GM19239 (cell line): Measurements from ENCODE around the gene TP53RK.

Experiments
- DNase-seq: peaks from one replicate; pipeline ENCODE4 v3.0.0; 2011; ENCODE audit warnings: low spot score; ENCODE audit not compliant: insufficient read length
- FAIRE-seq: peaks from 2 replicates; lab custom pipeline; 2011; peaks lifted over from hg19 to GRCh38; lab: Jason Lieb, UNC

Gene TP53RK

DNA sequence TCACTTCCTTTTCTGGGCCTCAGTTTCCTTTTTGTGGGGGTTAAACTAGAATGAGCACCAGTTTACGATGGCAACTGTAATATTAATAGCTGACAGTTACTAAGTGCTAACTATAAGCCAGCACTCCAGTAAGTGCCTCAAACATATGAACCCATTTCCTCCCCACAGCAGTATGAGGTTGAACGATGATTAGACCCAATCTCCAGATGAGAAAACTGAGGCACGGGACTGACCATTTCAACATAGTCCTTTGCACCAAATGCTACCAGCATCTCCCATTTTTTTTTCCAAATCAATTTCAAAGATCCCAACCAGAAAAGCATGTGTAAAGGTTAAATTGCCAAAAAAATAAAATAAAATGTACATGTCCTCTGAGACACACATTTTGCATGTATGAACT is 45.1 kb downstream of the TP53RK start:
- no peak for DNase-seq
- FAIRE-seq: no peak

DNA sequence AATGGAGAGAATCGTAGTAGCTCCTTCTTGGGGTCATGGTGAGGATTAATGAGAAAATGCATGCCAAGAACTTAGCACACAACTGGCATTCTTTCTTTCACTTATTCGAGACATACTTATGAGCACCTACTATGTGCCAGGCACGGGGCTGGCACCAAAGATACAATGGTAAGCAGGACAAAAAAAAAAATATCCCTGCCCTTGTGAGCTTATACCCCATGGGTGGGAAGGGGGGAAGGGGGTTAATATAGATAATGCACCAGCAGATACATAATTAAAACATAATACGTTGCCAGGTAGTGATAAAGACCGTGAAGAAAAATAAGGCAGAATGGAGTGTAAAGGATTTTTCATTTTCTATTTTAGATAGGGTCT is 46.3 kb downstream of the TP53RK start:
- DNase-seq (no peak), FAIRE-seq (no peak)

DNA sequence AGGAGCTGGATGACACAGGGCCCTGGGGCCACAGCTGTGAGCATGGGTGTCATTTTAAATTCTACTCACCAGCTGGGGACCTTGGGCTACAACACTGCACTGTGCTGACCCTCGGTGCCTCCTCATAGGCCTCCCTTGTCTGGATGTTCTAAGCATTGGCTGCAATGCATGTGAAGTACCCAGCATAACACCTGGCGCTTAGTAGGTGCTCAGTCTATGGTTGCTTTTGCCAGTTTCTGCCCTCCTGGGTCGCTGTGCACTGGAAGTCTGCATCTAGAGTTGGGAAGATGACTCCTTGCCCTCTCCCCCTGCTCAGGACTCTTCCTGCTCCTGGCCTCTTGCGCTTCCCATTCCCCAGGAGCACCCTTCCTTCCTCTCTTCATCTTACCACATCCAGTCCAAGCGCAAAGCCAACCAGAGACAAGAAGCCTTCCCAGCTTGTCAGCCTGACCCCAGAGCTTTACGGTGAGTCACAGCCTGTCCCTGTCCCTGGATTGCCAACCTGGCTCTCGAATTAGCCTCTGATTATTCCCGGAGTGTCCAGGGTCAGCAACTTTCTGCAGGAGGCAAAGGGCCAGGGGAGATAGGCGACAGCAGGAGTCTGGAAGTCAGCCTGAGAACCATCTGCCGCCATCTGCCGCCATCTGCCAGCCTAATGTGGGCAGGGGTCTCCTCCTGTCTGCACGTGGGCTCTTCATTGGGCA is 46.8 kb downstream of the TP53RK start:
- DNase-seq: no peak
- no peak for FAIRE-seq

DNA sequence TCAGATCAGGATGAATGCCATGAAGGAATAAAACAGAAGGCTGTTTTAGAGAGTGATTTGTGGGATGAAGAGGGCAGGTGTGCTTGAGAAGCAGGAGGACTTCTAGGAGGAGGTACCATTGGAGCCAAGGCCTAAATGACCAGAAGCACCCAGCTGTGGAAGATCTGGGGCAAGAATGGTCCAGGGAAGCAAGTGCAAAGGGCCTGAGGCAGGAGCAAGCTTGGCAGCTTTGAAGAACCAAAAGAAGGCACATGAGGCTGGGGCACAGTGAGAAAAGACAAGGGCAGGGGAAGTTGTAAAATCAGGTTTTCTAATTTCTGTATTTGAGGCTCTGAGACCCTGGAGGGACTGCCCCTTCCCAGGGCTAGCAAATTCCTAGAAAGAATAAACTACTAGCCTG is 47.8 kb downstream of the TP53RK start:
- FAIRE-seq: no peak
- no peak for DNase-seq

DNA sequence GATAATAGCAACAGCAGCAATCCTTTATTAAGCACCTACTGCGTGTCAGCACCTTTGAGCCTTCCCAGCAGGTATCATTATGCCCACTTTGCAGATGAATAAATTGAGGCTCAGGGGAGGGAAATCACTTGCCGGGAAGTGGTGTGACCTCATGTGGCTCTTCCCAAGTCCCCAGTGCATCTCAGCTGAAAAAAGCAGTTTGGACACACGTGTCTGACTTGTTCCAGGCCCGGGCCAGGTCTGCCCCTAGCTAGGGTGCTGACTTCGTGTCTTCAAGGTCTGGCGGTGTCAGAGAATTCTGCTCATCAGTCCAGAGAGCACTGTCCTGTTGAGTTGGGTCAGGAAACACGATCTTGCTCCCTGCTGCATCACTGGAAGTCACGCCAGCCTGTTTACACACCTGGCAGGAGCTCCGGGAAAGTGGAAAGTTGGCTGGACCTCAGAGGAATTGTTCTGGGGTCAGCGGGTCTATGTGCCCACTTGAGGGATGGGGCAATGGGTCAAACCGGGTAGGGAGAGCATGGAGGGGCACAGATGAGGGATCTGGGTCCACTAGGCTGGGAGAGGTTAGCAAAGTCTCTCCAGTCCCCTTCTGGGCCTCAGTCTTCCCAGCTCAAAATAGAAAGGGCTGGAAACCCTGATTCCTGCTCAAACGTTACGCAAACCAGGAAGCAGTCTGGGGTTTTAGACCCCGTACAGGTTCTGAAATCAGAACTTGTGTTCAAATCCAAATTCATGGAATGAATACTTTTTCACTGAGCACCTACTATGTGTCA is 48.5 kb downstream of the TP53RK start:
- DNase-seq (no peak), FAIRE-seq (no peak)

DNA sequence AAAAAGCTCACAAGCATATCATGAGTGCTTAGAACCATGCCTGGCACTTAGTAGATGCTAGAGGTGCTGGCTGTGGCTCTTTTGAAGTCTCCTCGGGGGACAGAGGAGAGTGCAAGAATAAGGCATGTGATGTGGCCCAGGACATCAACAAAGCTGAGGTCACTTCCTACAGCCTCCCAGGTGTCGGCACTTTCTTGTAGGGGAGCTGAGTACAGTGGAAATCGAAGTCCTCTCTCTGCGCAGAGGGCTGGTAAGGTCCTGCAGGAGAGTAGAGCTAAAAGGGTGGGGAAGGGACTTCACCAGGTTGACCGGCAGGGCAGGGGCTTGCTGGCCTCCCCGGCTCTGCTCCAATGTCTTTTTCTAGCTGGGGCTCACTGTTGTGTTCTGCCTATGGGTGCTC is 49.2 kb downstream of the TP53RK start:
- no peak for FAIRE-seq
- no peak for DNase-seq

DNA sequence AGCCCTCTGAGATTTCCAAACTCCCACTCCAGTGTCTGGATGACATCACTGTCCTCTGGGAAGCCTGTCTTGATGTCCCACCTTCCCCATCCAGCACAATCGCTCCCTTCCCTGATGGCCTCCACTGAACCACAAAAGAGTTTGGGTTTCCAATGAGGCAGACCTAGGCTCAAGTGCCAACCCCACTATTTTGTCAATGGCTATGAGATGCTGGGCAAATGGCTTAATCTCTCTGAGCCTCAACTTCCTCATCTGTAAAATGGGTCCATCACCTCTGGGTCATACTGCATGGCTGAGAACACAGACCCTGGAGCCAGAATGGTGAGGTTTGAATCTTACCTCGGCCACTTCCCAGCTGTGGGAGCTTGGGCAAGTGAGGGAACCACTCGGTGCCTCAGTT is 49.7 kb downstream of the TP53RK start:
- no peak for FAIRE-seq
- no peak for DNase-seq

DNA sequence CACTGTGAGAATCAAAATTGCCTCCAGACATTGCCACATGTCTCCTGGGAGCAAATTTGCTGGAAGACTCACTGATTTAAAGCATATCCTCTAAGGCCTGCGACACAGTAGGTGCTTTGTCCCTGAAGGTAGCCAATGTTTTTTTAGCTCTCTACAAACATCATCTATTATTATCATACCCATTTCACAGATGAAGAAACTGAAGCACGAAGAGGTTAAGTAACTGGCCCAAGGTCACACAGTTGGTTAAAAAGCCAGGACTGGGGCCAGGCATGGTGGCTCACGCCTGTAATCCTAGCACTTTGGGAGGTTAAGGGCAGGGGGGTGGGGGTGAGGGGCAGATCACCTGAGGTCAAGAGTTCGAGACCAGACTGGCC is 50.4 kb downstream of the TP53RK start:
- no peak for DNase-seq
- FAIRE-seq: no peak

DNA sequence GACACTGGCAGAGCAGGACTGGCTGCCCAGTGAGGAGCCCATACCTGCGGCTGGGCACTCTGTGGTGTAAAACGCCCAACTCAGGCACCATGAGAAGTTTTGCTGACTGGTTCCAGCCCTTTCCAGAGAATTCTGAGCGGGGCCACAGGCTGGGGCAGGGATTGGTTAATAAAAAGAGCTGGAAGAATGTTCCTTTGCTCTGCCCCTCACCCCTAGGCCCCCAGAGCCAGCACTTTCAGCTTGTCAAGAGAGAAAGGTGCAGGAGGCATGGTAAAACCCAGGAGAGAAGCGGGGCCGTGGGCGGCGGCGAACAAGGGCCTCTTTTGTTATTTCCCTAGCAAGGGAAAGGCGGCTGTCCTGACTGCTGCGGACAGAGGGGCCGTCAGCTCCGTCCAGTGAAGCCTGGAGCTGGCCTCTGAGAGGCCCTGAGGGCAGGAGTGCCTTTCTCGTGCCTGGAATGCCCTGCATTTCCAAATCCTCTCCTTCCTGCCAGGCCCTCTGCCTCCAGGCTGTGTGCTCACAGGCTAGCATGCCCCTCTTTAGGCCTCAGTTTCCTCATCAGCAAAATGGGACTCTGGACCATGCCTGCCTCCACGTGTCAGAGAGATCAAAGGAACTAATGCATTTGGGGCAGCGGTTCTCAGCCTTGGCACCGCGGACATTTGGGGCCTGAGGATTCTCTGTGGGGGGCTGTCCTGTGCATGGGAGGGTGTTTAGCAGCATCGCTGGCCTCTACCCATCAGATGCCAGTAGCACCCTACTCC is 50.9 kb downstream of the TP53RK start:
- FAIRE-seq: no peak
- no peak for DNase-seq

DNA sequence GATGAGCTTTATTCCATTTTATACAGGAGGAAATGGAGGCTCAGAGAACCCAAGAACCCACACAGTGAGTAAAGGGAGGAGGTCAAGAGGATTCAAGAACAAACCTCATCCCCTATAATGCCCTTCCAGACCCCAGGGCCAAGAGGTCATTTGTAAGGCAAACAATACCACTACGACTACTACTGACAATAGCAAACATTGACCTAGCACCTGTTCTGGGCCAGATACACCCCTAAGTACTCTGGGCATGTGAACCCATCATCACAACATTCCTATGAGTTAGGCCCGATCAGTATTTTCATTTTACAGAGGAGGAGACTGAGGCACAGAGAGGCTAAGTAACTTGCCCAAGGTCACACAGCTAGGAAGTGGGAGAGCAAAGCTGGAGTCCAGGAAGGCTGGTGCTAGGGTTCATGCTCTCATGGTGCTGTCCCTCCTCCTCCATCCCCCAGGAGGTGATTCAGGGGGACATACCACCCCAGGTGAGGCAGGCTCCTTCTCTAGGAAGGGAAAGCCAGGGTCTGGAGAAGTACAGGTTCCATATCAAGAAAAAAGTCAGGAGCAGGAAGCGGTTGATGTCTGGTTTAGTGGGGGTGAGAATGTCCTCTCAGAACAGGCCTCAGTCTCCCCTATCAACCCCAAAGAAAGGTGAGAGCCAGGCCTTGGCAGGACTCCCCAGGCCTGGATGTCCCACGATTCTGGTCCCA is 51.7 kb downstream of the TP53RK start:
- no peak for DNase-seq
- no peak for FAIRE-seq

DNA sequence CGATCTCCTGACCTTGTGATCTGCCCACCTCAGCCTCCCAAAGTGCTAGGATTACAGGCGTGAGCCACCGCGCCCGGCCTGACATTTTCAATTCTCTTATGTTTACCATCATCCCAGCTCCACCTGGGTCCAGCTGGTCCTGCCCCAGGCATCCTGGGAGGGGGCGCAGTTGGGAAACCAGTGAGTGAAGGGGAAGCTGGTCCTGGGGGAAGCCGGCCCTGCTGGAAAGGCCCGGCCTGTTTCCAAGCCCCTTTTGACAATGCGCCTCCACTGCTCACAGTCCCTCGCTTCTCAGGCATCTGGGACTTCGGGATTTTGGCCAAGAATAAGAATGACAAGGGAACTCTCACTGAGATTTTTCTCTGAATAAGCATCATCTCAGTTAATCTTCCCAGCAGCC is 52.2 kb downstream of the TP53RK start:
- no peak for DNase-seq
- FAIRE-seq: no peak

DNA sequence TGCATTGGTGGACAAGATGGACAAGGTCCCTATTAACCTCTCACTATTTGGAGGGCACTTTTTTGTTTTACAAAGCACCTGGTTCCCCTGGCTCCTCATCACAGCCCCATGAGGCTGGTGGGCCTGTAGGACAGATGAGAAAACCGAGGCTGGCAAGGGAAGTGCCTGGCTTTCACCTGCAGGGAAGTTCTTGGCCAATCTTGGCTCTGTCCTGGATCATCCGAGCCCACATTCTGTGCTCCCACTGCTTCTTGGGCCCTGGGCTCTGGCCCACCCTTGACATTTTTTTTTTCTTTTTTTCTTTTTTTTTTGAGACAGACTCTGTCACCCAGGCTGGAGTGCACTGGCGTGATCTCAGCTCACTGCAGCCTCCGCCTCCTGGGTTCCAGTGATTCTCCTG is 52.7 kb downstream of the TP53RK start:
- DNase-seq (no peak), FAIRE-seq (no peak)

DNA sequence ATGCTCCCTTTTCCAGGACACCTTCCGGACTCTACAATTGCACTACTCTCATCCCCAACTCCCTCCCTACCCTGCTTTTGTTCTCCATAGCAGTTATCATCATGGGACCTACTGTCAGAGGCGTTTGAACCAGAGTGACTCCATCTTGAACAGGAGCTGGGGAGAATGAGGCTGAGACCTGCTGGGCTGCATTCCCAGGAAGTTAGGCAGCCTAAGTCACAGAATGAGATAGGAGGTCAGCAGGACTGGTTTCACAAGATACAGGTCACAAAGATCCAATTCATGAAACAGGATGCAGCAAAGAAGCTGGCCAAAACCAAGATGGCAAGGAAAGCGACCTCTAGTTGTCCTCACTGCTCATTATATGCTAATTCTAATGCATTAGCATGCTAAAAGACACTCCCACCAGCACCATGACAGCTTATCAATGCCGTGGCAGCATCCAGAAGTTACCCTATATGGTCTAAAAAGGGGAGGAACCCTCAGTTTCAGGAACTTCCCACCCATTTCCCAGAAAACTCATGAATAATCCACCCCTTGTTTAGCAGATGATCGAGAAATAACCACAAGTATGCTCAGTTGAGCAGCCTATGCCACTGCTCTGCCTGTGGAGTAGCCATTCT is 53.6 kb downstream of the TP53RK start:
- no peak for FAIRE-seq
- no peak for DNase-seq

DNA sequence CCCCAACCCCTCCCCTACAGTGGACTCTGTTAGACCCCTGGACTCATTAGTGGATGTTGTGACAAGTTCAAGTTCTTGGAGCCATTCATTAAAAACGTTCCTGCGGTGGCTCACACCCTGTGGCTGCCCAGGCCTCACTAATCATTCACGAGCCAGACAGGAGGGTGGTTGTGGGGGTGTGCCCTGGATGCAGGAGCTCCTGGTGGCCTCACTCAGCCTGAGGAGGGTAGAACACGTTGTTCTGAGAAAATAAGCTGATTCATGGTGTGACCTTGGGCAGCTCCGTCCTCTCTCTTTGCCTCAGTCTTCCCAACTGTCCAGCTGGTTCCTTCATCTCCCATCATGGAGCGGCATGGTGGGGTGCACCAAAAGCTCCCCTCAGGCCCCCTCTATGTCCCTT is 54.7 kb downstream of the TP53RK start:
- DNase-seq (no peak), FAIRE-seq (no peak)
